Esophagus squamous epithelium (tissue), 4 donors: ENCODE measurements around the gene CDH13.

Source experiments
- CTCF ChIP-seq, 6 experiments: fragments of 450-650 bp in 4 of 6; fragments of 200-600 bp in 2 of 6; sonication (generic) in 2 of 6; IDR thresholded peaks; one replicate each; pipeline ENCODE4 v1.5.1; 2016 to 2019; ENCODE audit warnings: antibody characterized with exemption in 6 of 6, mild to moderate bottlenecking in 4 of 6, moderate library complexity in 4 of 6
- POLR2A ChIP-seq, 4 donors: fragments of 450-650 bp; IDR thresholded peaks; one replicate each; pipeline ENCODE4 v1.6.1; 2017; ENCODE audit warnings: antibody characterized with exemption in 4 of 4, mild to moderate bottlenecking in 4 of 4, moderate library complexity in 3 of 4

- no peak for TF ChIP-seq CTCF (IDR thresholded peaks at IDR 0.05)
- TF ChIP-seq POLR2A (IDR thresholded peaks at IDR 0.05), result no peak
These were observed 631.7 kb downstream of the CDH13 start for GRCh38 chr16:83258366-83258928.
